GM12878 (cell line): Measurements from ENCODE around the gene OOEP. TPM values are rescaled to one million over a fixed set of nuclear protein-coding genes. Genes with fewer than 3 reads are reported as not detected.
A peak's percentile ranks its signal among the peaks of the same experiment; 100 is the strongest.

Experiments
- ATAC-seq: fragments of 200-7000 bp; cut with Tn5 transposase; 3 replicates; pipeline ENCODE4 v1.9.1; 2020; ENCODE audit warnings: mild to moderate bottlenecking, moderate library complexity
- BruUV-seq: library from RNA; stranded (reverse); fragments of 400-500 nt; replicated peaks from 2 replicates; lab custom pipeline; 2021; lab: Mats Ljungman, UMichigan
- CTCF ChIA-PET: fragments of 300-600 bp; sonication (Branson Sonifier 250); formaldehyde crosslinking; extraction: SDS; loops from one replicate; lab custom pipeline; 2021; ENCODE audit warnings: inconsistent platforms; lab: Yijun Ruan, JAX
- POLR2A ChIA-PET: fragments of 350-600 bp; formaldehyde crosslinking; extraction: SDS; loops from one replicate; lab custom pipeline; 2021; ENCODE audit warnings: inconsistent platforms; lab: Charles Lee
- RAD21 ChIA-PET: fragments of 300-600 bp; sonication (Branson Sonifier 250); formaldehyde crosslinking; loops from one replicate; lab custom pipeline; 2023; ENCODE audit warnings: antibody characterized with exemption; ENCODE audit not compliant: unreplicated experiment; lab: Charles Lee
- SMC1A ChIA-PET: fragments of 300-600 bp; sonication (Branson Sonifier 250); formaldehyde crosslinking; loops from one replicate; lab custom pipeline; 2023; ENCODE audit not compliant: unreplicated experiment, uncharacterized antibody; lab: Charles Lee
- DNase-seq: peaks from one replicate; pipeline ENCODE4 v3.0.0-alpha.2; 2011; ENCODE audit warnings: low read depth, low spot score
- FAIRE-seq: peaks from 3 replicates; lab custom pipeline; 2011; peaks lifted over from hg19 to GRCh38; lab: Jason Lieb, UNC
- H2AFZ ChIP-seq: 2 replicates; pipeline ENCODE4 v1.6.0; 2011; ENCODE audit warnings: low read depth, low read length, control low read depth; ENCODE audit not compliant: control insufficient read depth
- H3K27ac ChIP-seq: 2 replicates; pipeline ENCODE4 v1.5.1; 2011; ENCODE audit warnings: control low read depth; ENCODE audit not compliant: control insufficient read depth, insufficient read depth
- H3K27me3 ChIP-seq, 2 experiments: replicated peaks in 1 of 2; 2 replicates each; pipeline versions ENCODE4 v1.6.0 to v1.6.1; 2011; ENCODE audit warnings: low read length in 1 of 2; ENCODE audit not compliant: control insufficient read depth in 2 of 2, insufficient read depth in 2 of 2
- H3K36me3 ChIP-seq, 2 experiments: 2 replicates each; pipeline ENCODE4 v1.5.1; 2011; ENCODE audit warnings: low read length in 1 of 2; ENCODE audit not compliant: control insufficient read depth in 2 of 2, insufficient read depth in 2 of 2
- H3K4me1 ChIP-seq: 2 replicates; pipeline ENCODE4 v1.6.1; 2011; ENCODE audit warnings: mild to moderate bottlenecking, low read length, moderate library complexity, mixed read lengths; ENCODE audit not compliant: control insufficient read depth, insufficient read depth
- H3K4me2 ChIP-seq: 2 replicates; pipeline ENCODE4 v1.6.0; 2011; ENCODE audit warnings: control low read depth; ENCODE audit not compliant: control insufficient read depth, insufficient read depth
- H3K4me3 ChIP-seq: fragments of 200-600 bp; sonication (generic); 2 replicates; pipeline ENCODE4 v1.5.1; 2016
- H3K79me2 ChIP-seq: 2 replicates; pipeline ENCODE4 v1.6.0; 2011; ENCODE audit warnings: low read length; ENCODE audit not compliant: control insufficient read depth, insufficient read depth
- H3K9ac ChIP-seq: 2 replicates; pipeline ENCODE4 v1.8.0; 2011; ENCODE audit warnings: low read length, control low read depth, mixed read lengths; ENCODE audit not compliant: control insufficient read depth, insufficient read depth
- H3K9me3 ChIP-seq: replicated peaks from 3 replicates; pipeline ENCODE4 v1.5.1; 2011; ENCODE audit warnings: mild to moderate bottlenecking, low read length; ENCODE audit not compliant: control insufficient read depth, insufficient read depth
- H4K20me1 ChIP-seq: 2 replicates; pipeline ENCODE4 v1.6.0; 2011; ENCODE audit not compliant: control insufficient read depth, insufficient read depth
- ATF3 ChIP-seq: IDR thresholded peaks from 2 replicates; pipeline ENCODE4 v1.6.1; 2011; ENCODE audit warnings: low read depth, mild to moderate bottlenecking, low read length, moderate library complexity, borderline replicate concordance; ENCODE audit errors: extremely low read depth
- BCLAF1 ChIP-seq: fragments of 450-650 bp; IDR thresholded peaks from 2 replicates; pipeline ENCODE4 v1.6.1; 2017; ENCODE audit warnings: antibody characterized with exemption, mild to moderate bottlenecking, moderate library complexity
- BHLHE40 ChIP-seq, 2 experiments: fragments of 450-650 bp in 1 of 2; IDR thresholded peaks; 2 replicates each; pipeline ENCODE4 v1.6.1; 2011 to 2017; ENCODE audit warnings: low read depth in 2 of 2, borderline replicate concordance in 1 of 2, improper control_type of control experiment in 1 of 2, low read length in 1 of 2, mild to moderate bottlenecking in 1 of 2
- ESRRA ChIP-seq: IDR thresholded peaks from 2 replicates; pipeline ENCODE4 v1.6.1; 2012; ENCODE audit warnings: mild to moderate bottlenecking, low read length, improper control_type of control experiment
- KAT2A ChIP-seq: conservative IDR thresholded peaks from 2 replicates; pipeline ENCODE4 v1.6.1; 2011; ENCODE audit warnings: low read depth, low read length; ENCODE audit not compliant: control insufficient read depth
- NFIC ChIP-seq: IDR thresholded peaks from 2 replicates; pipeline ENCODE4 v1.6.1; 2012; ENCODE audit warnings: low read depth, mild to moderate bottlenecking, inconsistent platforms, low read length, moderate library complexity
- NR2F1 ChIP-seq: fragments of 450-650 bp; conservative IDR thresholded peaks from 2 replicates; pipeline ENCODE4 v1.6.1; 2017; ENCODE audit warnings: mild to moderate bottlenecking
- PML ChIP-seq: IDR thresholded peaks from 2 replicates; pipeline ENCODE4 v1.6.1; 2012; ENCODE audit warnings: low read length, inconsistent platforms
- PRDM15 ChIP-seq: fragments of 450-650 bp; formaldehyde crosslinking; IDR thresholded peaks from 2 replicates; pipeline ENCODE4 v1.4.0; 2020; ENCODE audit warnings: mild to moderate bottlenecking, moderate library complexity
- RB1 ChIP-seq: fragments of 450-650 bp; formaldehyde crosslinking; IDR thresholded peaks from 2 replicates; pipeline ENCODE4 v1.6.1; 2017; ENCODE audit warnings: mild to moderate bottlenecking, borderline replicate concordance
- SIN3A ChIP-seq: IDR thresholded peaks from 2 replicates; pipeline ENCODE4 v1.6.1; 2012; ENCODE audit warnings: low read depth, low read length, improper control_type of control experiment
- STAT1 ChIP-seq: fragments of 450-650 bp; conservative IDR thresholded peaks from 2 replicates; pipeline ENCODE4 v1.6.1; 2014; ENCODE audit warnings: antibody characterized with exemption, mild to moderate bottlenecking
- TARDBP ChIP-seq: IDR thresholded peaks from 2 replicates; pipeline ENCODE4 v1.6.1; 2016; ENCODE audit warnings: borderline replicate concordance
- ZBTB11 ChIP-seq: fragments of 450-650 bp; formaldehyde crosslinking; IDR thresholded peaks from 2 replicates; pipeline ENCODE4 v1.5.0; 2022; ENCODE audit warnings: mild to moderate bottlenecking, missing genetic modification characterization
- WGBS: methylation state at CpG from one replicate; pipeline ENCODE4 v1.1.6; 2016; ENCODE audit warnings: low lambda C conversion rate; ENCODE audit not compliant: insufficient replicate concordance, insufficient coverage; ENCODE audit errors: missing lambda C conversion rate; 5-methylcytosine and 5-hydroxymethylcytosine counted together
- in situ Hi-C: fragments of 300-500 bp; cut with MboI; formaldehyde crosslinking; loops from 9 replicates; pipeline ENCODE4 v1.14.3; 2018; ENCODE audit warnings: mixed read lengths
- intact Hi-C: fragments of 100-400 bp; cut with micrococcal nuclease; formaldehyde crosslinking; loops from one replicate; pipeline ENCODE4 v1.14.2; 2022; ENCODE audit not compliant: unreplicated experiment
- polyA plus RNA-seq, 11 experiments: library from polyadenylated mRNA; depleted of rRNA in 4 of 11; unstranded in 6 of 11; stranded (reverse) in 5 of 11; fragments of >200 nt; fragmentation: Nextera tagmentation in 4 of 11; fragmentation: Illumina TruSeq in 1 of 11; extraction: Ambion mirVana in 4 of 11; extraction: Trizol in 1 of 11; gene quantifications; 1 replicate in 1 of 11; 2 replicates in 10 of 11; pipeline versions ENCODE4 v1.2.1 to v1.2.3, GENCODE V29; 2011 to 2016; ENCODE audit warnings: inconsistent platforms in 2 of 11, missing spikeins in 2 of 11, low read depth in 1 of 11
- total RNA-seq, 4 experiments: library from RNA; depleted of rRNA in 3 of 4; stranded (reverse); fragments of >200 nt in 3 of 4; fragmentation: Illumina TruSeq in 1 of 4; extraction: Trizol in 1 of 4; gene quantifications; 2 replicates each; pipeline versions ENCODE4 v1.2.1 to v1.2.3, GENCODE V29; 2013 to 2021

Gene OOEP
- total and polyA plus RNA-seq, 10 of the 15 experiments (the other 5 are each of a cell fraction or from before 2014, with no cell fraction given): 0.08 TPM; not detected in 9

- ATAC-seq: peak; percentile 69
- no peaks in the 10 kb centered on the region for H3K9me3 ChIP-seq
Measured at GRCh38 chr6:73329201-73329600, 40.5 kb downstream of the OOEP start.

More at GRCh38 chr6:73329201-73329600, 40.5 kb downstream of the OOEP start:
- Histone ChIP-seq H2AFZ (no peak overlapping the region), H3K79me2 (no peaks in the 10 kb centered on the region), H3K27me3 (no peaks in the 10 kb centered on the region), H3K4me1 (peaks cover 4% of the 10 kb centered on the region; the same call in 1 of the 2 replicates), H3K27ac (no peak overlapping the region), H3K4me2 (no peak overlapping the region), H3K9ac (no peak overlapping the region), H4K20me1 (no peaks in the 10 kb centered on the region), H3K36me3 (no peaks in the 10 kb centered on the region), H3K4me3 (no peak overlapping the region)
- no peak for FAIRE-seq
- ChIA-PET SMC1A (interaction anchor here (0.8 to 1.6 kb wide), 12 partner anchors 10 to 917 kb away, joined by 3 to 4 read pairs (median 3); no protein-coding TSS in a partner anchor), RAD21 (interaction anchor here (0.9 to 3.5 kb wide), 5 partner anchors 44 to 283 kb away, joined by 3 to 25 read pairs (median 4); no protein-coding TSS in a partner anchor), POLR2A (no interaction called here), CTCF (interaction anchor here (1.1 to 5.3 kb wide), 8 partner anchors 12 to 1879 kb away, joined by 3 to 86 read pairs (median 6); no protein-coding TSS in a partner anchor)
- intact Hi-C loops: loop anchor here (1.0 to 5.0 kb wide), 2 partner anchors 59 to 712 kb away; no protein-coding TSS in a partner anchor
- TF ChIP-seq RB1: no peak
- no peak for TF ChIP-seq NR2F1
- TF ChIP-seq STAT1: no peak
- no peak for TF ChIP-seq NFIC
- no peak for TF ChIP-seq KAT2A
- TF ChIP-seq ESRRA: no peak
- TF ChIP-seq ZBTB11 (CRISPR knock-in tag): no peak
- no peak for TF ChIP-seq SIN3A
- no peak for TF ChIP-seq BCLAF1
- TF ChIP-seq ATF3: no peak
- no peak for TF ChIP-seq PRDM15 (CRISPR knock-in tag)
- no peak for TF ChIP-seq PML
- TF ChIP-seq BHLHE40 (IDR thresholded peaks at IDR 0.05; ENCODE audit: borderline replicate concordance in 1 of 2, low read depth in 2 of 2, low read length in 1 of 2): no peak
- TF ChIP-seq TARDBP: no peak
- 27% methylated on average over 3 of the region's 3 CpGs for WGBS
- no peak for DNase-seq
- in situ Hi-C loops: loop anchor here (5.0 kb wide), 1 partner anchor 917 kb away; no protein-coding TSS in a partner anchor
- BruUV-seq: no TSS peak
